SK-N-MC (cell line): ENCODE results near the gene DACT2.

Source experiments
- EZH2 ChIP-seq: fragments of 200-600 bp; sonication (generic); IDR thresholded peaks from one replicate; pipeline ENCODE4 v1.6.1; 2017; ENCODE audit warnings: antibody characterized with exemption
- POLR2AphosphoS5 ChIP-seq: IDR thresholded peaks from 2 replicates; pipeline ENCODE4 v1.6.1; 2012; ENCODE audit warnings: mild to moderate bottlenecking, low read depth, low read length, borderline replicate concordance

DNA sequence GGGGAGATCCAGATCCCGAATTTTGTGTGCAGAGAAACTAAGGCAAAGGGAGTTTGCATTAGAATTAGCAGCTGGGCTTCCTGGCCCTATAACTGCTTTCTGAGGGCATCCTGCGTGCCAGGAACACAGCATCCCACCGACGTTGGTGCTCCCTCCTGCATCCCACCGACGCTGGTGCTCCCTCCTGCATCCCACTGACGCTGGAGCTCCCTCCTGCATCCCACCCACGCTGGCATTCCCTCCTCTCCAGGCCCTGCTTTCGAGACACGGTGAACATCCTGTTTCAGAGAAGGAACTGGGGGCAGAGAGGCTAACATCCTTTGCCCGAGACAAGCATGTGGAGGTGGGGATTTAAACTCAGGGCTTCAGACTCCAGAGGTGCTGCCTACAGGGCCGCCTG, 44.4 kb downstream of the DACT2 start:
- no peak for TF ChIP-seq POLR2AphosphoS5
- TF ChIP-seq EZH2: no peak
